ENCODE results near the gene FBN2. TPM values are rescaled to one million over a fixed set of nuclear protein-coding genes. Genes with fewer than 3 reads are reported as not detected.

FBN2 gene
- total RNA-seq, 4 donors from 2014 or later: 0.40 to 3.3 (median 0.99) TPM

DNA sequence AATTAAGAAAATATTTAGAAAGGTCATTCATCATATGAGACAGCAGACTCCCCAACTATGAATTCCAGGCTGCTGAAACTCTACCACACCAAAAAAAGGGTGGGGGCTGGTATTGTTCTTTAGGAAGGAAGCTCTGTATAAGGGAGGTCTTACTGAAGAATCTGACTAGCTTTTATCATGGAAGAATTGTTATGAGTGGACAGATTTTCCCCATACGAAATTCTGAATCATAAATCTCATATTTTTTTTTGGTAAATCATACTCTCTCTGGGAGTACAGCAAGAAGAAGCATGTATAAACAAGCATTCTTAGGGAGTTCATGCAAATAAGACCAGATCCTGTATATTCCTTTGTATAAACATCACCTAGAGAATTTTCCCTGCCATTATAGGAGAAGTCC, 234.5 kb downstream of the FBN2 start:
- Histone ChIP-seq H3K27ac (no peak overlapping the region), H3K36me3 (no peaks in the 10 kb centered on the region), H3K4me1 (no peaks in the 10 kb centered on the region), H3K9me3 (no peaks in the 10 kb centered on the region), H3K4me3 (no peak overlapping the region), H3K27me3 (no peaks in the 10 kb centered on the region)
- DNase-seq: no peak
- TF ChIP-seq POLR2A (IDR thresholded peaks at IDR 0.05) (no peak), CTCF (IDR thresholded peaks at IDR 0.05) (no peak)

DNA sequence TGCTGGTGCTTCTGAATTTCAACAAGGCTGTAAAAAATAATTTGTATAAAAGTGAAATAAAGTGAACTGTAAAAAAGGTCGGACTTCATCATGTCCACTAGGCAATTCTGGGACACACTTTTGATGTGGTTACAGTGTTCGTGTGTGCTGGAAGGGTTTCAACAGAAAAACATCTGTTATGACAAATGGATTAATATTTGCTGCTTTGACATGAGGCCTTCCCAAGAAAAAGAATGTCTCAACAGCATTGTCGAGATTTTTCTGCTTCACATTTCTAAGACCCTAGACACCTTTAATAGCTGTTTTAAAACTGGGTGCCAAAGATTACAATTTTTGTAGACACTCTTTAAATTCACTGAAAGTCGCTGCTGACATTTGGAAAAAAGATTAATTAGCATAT, 237.9 kb downstream of the FBN2 start:
- H3K27ac ChIP-seq: no peak overlapping the region
- no peaks in the 10 kb centered on the region for H3K4me1 ChIP-seq
- no peaks in the 10 kb centered on the region for H3K27me3 ChIP-seq
- H3K36me3 ChIP-seq: no peaks in the 10 kb centered on the region
- no peak overlapping the region for H3K4me3 ChIP-seq
- H3K9me3 ChIP-seq: no peaks in the 10 kb centered on the region
- no peak for DNase-seq
- TF ChIP-seq POLR2A (IDR thresholded peaks at IDR 0.05) (no peak), CTCF (IDR thresholded peaks at IDR 0.05) (no peak)

GRCh38 chr5:128290152-128290858, 247.7 kb downstream of the FBN2 start:
- no peak for DNase-seq
- H3K4me1 ChIP-seq: no peaks in the 10 kb centered on the region
- no peak for TF ChIP-seq POLR2A (IDR thresholded peaks at IDR 0.05)
- TF ChIP-seq CTCF (IDR thresholded peaks at IDR 0.05): no peak

DNA sequence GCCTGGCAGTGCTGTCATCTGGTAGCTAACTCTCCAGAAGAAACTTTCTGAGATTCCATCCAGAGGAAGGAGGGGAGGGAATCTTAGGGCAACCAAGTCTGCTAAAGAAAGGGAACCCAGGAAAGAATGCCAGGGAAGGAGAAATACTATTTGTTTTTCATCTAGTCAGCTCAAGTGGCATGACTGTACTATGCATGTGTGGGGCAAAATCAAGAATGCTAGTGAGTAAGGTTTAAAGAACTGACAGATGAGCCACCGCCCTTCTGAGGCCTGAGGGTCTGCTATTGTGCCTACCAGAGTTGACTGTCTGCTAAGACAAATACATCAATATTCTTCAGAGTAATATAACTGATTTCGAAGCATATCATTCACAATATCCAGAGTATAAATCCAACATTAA, 250.3 kb downstream of the FBN2 start:
- Histone ChIP-seq H3K4me1 (no peaks in the 10 kb centered on the region), H3K36me3 (no peaks in the 10 kb centered on the region), H3K9me3 (no peaks in the 10 kb centered on the region), H3K4me3 (no peak overlapping the region), H3K27me3 (no peaks in the 10 kb centered on the region), H3K27ac (no peak overlapping the region)
- DNase-seq: no peak
- TF ChIP-seq CTCF (IDR thresholded peaks at IDR 0.05) (no peak), POLR2A (IDR thresholded peaks at IDR 0.05) (no peak)

More at GRCh38 chr5:128290152-128290858, 247.7 kb downstream of the FBN2 start:
- H3K4me3 ChIP-seq: no peak overlapping the region
- no peaks in the 10 kb centered on the region for H3K9me3 ChIP-seq
- H3K27me3 ChIP-seq: no peaks in the 10 kb centered on the region
- no peaks in the 10 kb centered on the region for H3K36me3 ChIP-seq
- no peak overlapping the region for H3K27ac ChIP-seq

DNA sequence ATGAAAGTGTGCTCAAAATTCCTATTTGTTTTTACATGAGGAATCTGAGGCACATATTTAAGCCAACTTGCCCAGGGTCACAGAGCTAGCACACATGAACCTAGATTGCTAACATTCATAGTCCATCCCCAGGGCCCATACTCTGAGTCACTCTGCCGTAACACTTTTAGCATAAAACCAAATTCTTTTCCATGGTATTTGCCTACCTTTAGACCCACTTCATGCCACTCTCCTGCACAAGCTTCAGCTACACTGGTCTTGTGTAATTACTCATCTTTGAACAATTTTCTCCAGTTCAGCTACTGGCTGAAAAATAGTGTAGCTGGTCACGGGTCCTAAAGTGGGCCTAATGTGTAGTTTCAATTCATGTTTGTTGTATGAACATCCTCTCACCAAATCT, 253.8 kb downstream of the FBN2 start:
- DNase-seq: no peak
- Histone ChIP-seq H3K27ac (no peak overlapping the region), H3K4me1 (no peaks in the 10 kb centered on the region), H3K36me3 (no peaks in the 10 kb centered on the region), H3K9me3 (no peaks in the 10 kb centered on the region), H3K4me3 (no peak overlapping the region), H3K27me3 (no peaks in the 10 kb centered on the region)
- no peak for TF ChIP-seq CTCF (IDR thresholded peaks at IDR 0.05)
- no peak for TF ChIP-seq POLR2A (IDR thresholded peaks at IDR 0.05)

DNA sequence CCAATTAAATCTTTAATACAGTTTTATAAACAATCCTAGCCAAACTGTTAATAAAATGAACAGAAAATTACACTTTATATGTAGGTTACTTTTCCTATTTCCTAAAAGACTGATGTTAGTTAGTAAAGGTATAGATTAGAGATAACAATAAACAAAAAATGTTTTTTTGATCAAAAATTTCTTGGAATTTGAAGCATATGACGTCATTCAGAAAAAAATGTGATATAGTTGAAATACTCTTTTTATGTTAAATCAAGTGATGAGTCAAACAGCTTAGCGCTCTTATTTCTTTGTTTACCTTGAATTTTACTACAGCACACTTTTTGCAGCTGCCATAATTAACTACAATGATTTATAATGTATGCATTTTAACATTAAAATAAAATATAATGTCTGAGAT, 258.7 kb downstream of the FBN2 start:
- Histone ChIP-seq H3K4me3 (no peak overlapping the region), H3K27ac (no peak overlapping the region), H3K4me1 (no peaks in the 10 kb centered on the region), H3K36me3 (no peaks in the 10 kb centered on the region), H3K9me3 (no peaks in the 10 kb centered on the region), H3K27me3 (no peaks in the 10 kb centered on the region)
- TF ChIP-seq CTCF (IDR thresholded peaks at IDR 0.05): no peak
- DNase-seq: no peak

Measured in Peyer's patch (tissue), 4 donors.